Stimulated activated naive B cell treated with anti-CD40 and anti-IgM and Interleukin-4, amounts not matched to agents 10 μg/mL and 1 μg/mL and 100 μg/mL, for 72 hours (primary cell): ENCODE measurements around the gene OR4D2.

ENCODE experiments used
- ATAC-seq, 2 donors: fragments of 150-1000 bp; cut with Tn5 transposase; replicated peaks; 2 replicates each; pipeline ENCODE4 v1.10.0; 2021; ENCODE audit warnings: moderate library complexity in 1 of 2
- DNase-seq: peaks from one replicate; pipeline ENCODE4 v3.0.0; 2021
- H3K27ac Mint-ChIP-seq: one replicate; pipeline ENCODE4 v1.8.0; 2022; ENCODE audit warnings: mild to moderate bottlenecking, mixed read lengths
- H3K27me3 Mint-ChIP-seq, 2 donors: one replicate each; pipeline ENCODE4 v1.8.0; 2022; ENCODE audit warnings: mixed read lengths in 2 of 2
- H3K36me3 Mint-ChIP-seq, 2 donors: one replicate each; pipeline ENCODE4 v1.8.0; 2022; ENCODE audit warnings: mixed read lengths in 2 of 2, mild to moderate bottlenecking in 1 of 2
- H3K4me1 Mint-ChIP-seq, 2 donors: one replicate each; pipeline ENCODE4 v1.8.0; 2022; ENCODE audit warnings: mixed read lengths in 2 of 2, mild to moderate bottlenecking in 1 of 2
- H3K4me3 Mint-ChIP-seq, 2 donors: one replicate each; pipeline ENCODE4 v1.8.0; 2022; ENCODE audit warnings: mild to moderate bottlenecking in 2 of 2, mixed read lengths in 2 of 2, moderate library complexity in 1 of 2
- H3K9me3 Mint-ChIP-seq, 2 donors: one replicate each; pipeline ENCODE4 v1.8.0; 2022; ENCODE audit warnings: mixed read lengths in 2 of 2, mild to moderate bottlenecking in 1 of 2

Gene OR4D2

GRCh38 chr17:58208344-58208743 is 41.6 kb downstream of the OR4D2 start:
- no peaks in the 10 kb centered on the region for H3K9me3 Mint-ChIP-seq
- no peak overlapping the region for H3K27ac Mint-ChIP-seq
- ATAC-seq (no peak), DNase-seq (no peak)
- H3K4me3 Mint-ChIP-seq: no peak overlapping the region
- H3K4me1 Mint-ChIP-seq: no peaks in the 10 kb centered on the region
- no peaks in the 10 kb centered on the region for H3K27me3 Mint-ChIP-seq
- peaks cover 34 to 45% of the 10 kb centered on the region in 2 donors for H3K36me3 Mint-ChIP-seq

DNA sequence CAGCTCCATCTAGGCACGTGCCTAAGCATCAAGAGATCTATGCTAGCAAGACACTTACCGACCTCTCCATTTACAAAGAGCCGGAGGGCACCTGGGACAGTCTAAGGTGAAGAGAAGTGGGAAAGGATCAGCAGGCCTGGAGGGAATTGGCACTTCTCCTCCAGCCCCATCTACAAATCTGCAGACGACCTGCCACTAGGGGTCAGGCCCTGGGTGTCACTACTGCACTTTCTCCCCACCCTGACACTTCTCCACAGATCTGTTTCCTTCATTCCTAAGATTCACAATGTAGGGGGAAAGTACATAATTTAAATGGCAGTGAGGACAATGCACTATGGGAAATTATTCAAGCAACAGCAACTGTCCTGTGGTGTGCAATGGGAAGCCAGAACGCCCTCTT is 44.1 kb downstream of the OR4D2 start:
- no peak overlapping the region for H3K4me3 Mint-ChIP-seq
- ATAC-seq: no peak
- no peaks in the 10 kb centered on the region for H3K9me3 Mint-ChIP-seq
- peaks cover 36 to 47% of the 10 kb centered on the region in 2 donors for H3K36me3 Mint-ChIP-seq
- no peaks in the 10 kb centered on the region for H3K27me3 Mint-ChIP-seq
- no peak for DNase-seq
- no peaks in the 10 kb centered on the region for H3K4me1 Mint-ChIP-seq
- H3K27ac Mint-ChIP-seq: no peak overlapping the region

DNA sequence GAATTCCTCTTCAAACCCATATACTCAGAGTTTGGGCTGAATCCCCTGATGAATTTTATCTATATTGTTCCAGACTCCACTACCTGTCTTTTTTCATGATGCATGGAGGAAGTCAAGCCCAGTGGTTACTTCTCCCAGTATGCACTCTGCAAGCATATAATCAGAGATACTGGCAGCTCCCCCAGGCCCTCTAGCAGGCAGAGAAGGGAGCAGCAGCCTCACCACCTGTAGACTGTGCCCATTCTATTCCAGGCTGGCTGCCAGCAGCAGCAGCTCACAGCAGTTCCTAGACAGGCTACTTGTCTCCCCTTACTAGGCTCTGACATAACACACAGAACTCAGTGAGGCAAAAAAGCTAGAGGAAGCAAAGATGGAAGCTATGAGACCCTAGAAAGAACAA is 48.9 kb downstream of the OR4D2 start:
- no peak overlapping the region for H3K27ac Mint-ChIP-seq
- H3K36me3 Mint-ChIP-seq: peaks cover 10 to 18% of the 10 kb centered on the region in 2 donors
- no peak for ATAC-seq
- no peak for DNase-seq
- peaks cover 13 to 21% of the 10 kb centered on the region in 2 donors for H3K4me1 Mint-ChIP-seq
- no peak overlapping the region for H3K4me3 Mint-ChIP-seq
- H3K27me3 Mint-ChIP-seq: no peaks in the 10 kb centered on the region
- no peaks in the 10 kb centered on the region for H3K9me3 Mint-ChIP-seq

GRCh38 chr17:58217766-58218165 is 51.0 kb downstream of the OR4D2 start:
- Mint-ChIP-seq H3K36me3 (peaks cover 10 to 12% of the 10 kb centered on the region in 2 donors), H3K4me1 (peaks cover 16 to 21% of the 10 kb centered on the region in 2 donors), H3K27ac (peak overlapping the region; percentile 59), H3K27me3 (no peaks in the 10 kb centered on the region), H3K9me3 (no peaks in the 10 kb centered on the region), H3K4me3 (peak overlapping the region in 1 of 2 donors; percentile 14)
- DNase-seq: no peak
- ATAC-seq: no peak

- peaks cover 16 to 24% of the 10 kb centered on the region in 2 donors for H3K4me1 Mint-ChIP-seq
Measured at GRCh38 chr17:58219007-58219788, 52.4 kb downstream of the OR4D2 start, which contains the start of gene MKS1. Gene MKS1 (minus strand): TSS chr17:58219255. CDS start chr17:58219230, 25 bp downstream.

DNA sequence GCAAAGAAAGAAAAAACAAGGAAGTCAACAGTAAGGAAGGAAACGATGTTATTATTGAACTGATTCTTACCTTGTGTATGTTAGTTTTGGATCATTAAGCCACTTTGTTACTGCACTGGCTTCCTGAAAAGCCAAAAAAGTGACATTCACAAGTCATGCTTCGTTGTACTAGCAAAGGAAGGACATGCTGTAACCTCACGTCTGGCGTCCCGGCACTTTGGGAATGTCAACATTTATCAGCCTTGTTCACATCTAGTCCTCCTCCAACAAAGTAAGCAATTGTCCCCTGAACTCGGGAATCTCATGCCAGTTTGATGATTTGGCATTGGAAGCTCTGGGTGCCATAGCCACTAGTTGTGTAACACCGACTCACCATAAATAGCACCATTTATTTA is 53.0 kb downstream of the OR4D2 start:
- no peak for DNase-seq
- peaks cover 16 to 29% of the 10 kb centered on the region in 2 donors for H3K4me1 Mint-ChIP-seq
- H3K4me3 Mint-ChIP-seq: peak overlapping the region; percentile 88 to 92
- peaks cover 0 to 9% of the 10 kb centered on the region in 2 donors for H3K27me3 Mint-ChIP-seq
- H3K36me3 Mint-ChIP-seq: peaks cover 0 to under 1% of the 10 kb centered on the region in 2 donors
- ATAC-seq: no peak
- H3K27ac Mint-ChIP-seq: peak overlapping the region; percentile 88
- no peaks in the 10 kb centered on the region for H3K9me3 Mint-ChIP-seq

More at GRCh38 chr17:58219007-58219788, 52.4 kb downstream of the OR4D2 start, which contains the start of gene MKS1:
- peak; percentile 98 for ATAC-seq
- DNase-seq: peak; percentile 94
- peak within 1 kb of the TSS; percentile 88 for H3K27ac Mint-ChIP-seq
- H3K36me3 Mint-ChIP-seq: peaks cover 1 to 2% of the 10 kb centered on the region in 2 donors
- H3K4me3 Mint-ChIP-seq: peak within 1 kb of the TSS; percentile 88 to 92
- peaks cover 0 to 3% of the 10 kb centered on the region in 2 donors for H3K27me3 Mint-ChIP-seq
- no peaks in the 10 kb centered on the region for H3K9me3 Mint-ChIP-seq
